ENCODE data around the gene LHX1.
A peak's percentile ranks its signal among the peaks of the same experiment; 100 is the strongest.

The LHX1 gene

GRCh38 chr17:36894177-36894576, 43.1 kb upstream of the LHX1 start:
- no peak for DNase-seq (ENCODE audit: low read depth, low spot score)
- no peak overlapping the region for H3K4me3 ChIP-seq (ENCODE audit: low read depth, low read length)
- no peak for TF ChIP-seq CTCF (IDR thresholded peaks at IDR 0.05; ENCODE audit: low read depth, low read length)
- in situ Hi-C loops (cut with HindIII; ENCODE audit: low sequenced_read_pairs) = no loop called here

GRCh38 chr17:36894925-36895324, 42.4 kb upstream of the LHX1 start:
- in situ Hi-C loops (cut with HindIII; ENCODE audit: low sequenced_read_pairs) = no loop called here
- DNase-seq (ENCODE audit: low read depth, low spot score) = no peak
- no peak overlapping the region for H3K4me3 ChIP-seq (ENCODE audit: low read depth, low read length)
- TF ChIP-seq CTCF (IDR thresholded peaks at IDR 0.05; ENCODE audit: low read depth, low read length) = no peak

DNA sequence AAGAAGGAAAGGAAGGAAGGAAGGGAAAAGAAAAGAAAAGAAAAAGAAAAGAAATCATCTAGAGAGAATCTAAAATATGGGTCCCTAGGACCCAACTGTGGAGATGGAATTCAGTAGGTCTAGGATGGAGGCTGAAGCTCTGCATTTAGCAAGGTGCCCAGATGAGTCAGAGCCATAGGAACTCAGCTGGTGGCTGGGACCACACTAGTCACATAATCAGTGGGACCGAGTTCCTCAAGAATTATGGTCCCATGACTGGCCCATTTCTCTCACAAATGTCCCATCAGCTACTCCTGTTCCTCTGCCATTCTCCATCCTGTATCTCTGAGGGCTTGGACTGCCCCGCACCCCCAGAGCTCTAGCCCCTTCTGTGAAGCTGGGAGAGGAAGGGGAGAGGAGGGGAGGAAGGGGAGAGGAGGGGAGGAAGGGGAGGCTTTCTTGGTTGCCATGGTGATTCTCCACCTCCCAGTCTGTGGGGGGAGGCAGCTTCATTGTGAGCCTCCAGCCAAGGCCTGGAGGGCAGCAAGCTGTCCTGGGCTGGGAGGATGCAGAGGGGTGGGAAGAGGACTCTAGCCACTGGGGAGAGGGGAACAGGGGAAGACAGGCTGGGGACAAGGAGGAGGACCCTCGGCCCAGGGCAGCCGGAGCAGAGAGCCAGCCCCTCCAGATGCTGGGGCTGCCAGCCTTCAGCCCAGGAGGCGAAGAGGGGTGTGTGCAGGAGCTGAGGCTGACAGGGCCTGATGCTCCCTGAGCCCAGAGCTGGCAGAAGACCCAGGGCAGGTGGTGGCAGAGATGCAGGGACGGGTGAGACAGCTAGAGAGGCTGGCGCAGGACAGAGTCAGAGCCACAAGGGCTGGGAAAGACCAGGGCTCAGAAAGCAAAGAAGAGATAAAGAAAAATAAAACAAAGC, 37.8 kb upstream of the LHX1 start:
- no peak for DNase-seq (ENCODE audit: low read depth, low spot score)
- TF ChIP-seq CTCF (IDR thresholded peaks at IDR 0.05; ENCODE audit: low read depth, low read length) = no peak
- in situ Hi-C loops (cut with HindIII; ENCODE audit: low sequenced_read_pairs) = no loop called here
- no peak overlapping the region for H3K4me3 ChIP-seq (ENCODE audit: low read depth, low read length)

DNA sequence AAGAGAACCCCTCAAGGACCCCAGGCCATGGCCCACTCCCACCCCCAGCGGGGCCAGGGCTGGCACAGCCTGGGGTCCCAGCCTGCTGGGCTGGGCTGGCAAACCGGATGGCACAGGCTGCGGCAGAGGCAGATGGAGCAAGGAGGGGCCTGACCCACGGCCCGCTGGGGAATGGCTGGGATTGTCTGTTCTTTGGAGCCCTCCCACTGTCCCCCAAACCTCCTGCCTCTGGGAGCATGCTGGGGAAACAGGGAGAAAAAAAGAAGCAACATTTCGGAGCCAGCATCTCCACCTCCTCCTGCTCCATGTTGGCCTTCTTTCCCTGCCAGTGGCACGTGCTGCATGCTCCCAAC, 37.1 kb upstream of the LHX1 start:
- no peak overlapping the region for H3K4me3 ChIP-seq (ENCODE audit: low read depth, low read length)

GRCh38 chr17:36901506-36901905, 35.8 kb upstream of the LHX1 start:
- H3K4me3 ChIP-seq (ENCODE audit: low read depth, low read length) = no peak overlapping the region
- peak; percentile 76 for DNase-seq (ENCODE audit: low read depth, low spot score)
- in situ Hi-C loops (cut with HindIII; ENCODE audit: low sequenced_read_pairs) = no loop called here
- TF ChIP-seq CTCF (IDR thresholded peaks at IDR 0.05; ENCODE audit: low read depth, low read length) = no peak

More for the DNA sequence above, 37.1 kb upstream of the LHX1 start:
- no peak for DNase-seq (ENCODE audit: low read depth, low spot score)
- TF ChIP-seq CTCF (IDR thresholded peaks at IDR 0.05; ENCODE audit: low read depth, low read length) = no peak
- in situ Hi-C loops (cut with HindIII; ENCODE audit: low sequenced_read_pairs) = no loop called here

DNA sequence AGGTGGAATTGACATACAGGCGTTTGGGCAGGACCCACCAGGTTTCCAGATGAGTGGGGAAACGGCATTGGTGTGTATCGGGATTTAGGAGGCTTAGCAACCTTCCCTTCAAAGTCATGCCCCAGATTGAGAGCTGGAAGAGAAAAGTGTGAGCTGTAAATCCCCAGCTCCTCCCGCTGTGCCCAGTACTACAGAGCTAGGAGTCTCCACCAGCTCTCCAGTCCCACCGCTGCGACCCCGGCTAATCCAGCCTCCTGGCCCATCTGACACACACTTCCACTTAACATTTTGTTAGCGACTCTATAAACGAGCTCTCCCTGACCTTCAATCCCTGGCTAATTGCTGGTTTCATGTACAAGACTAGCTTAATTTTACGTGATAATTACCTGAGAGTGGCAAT, 29.9 kb upstream of the LHX1 start:
- no peak for TF ChIP-seq CTCF (IDR thresholded peaks at IDR 0.05; ENCODE audit: low read depth, low read length)
- H3K4me3 ChIP-seq (ENCODE audit: low read depth, low read length) = no peak overlapping the region
- DNase-seq (ENCODE audit: low read depth, low spot score) = no peak
- in situ Hi-C loops (cut with HindIII; ENCODE audit: low sequenced_read_pairs) = no loop called here
